GM06990 (cell line): ENCODE measurements around the gene HS3ST4.

Experiments used
- DNase-seq: peaks from one replicate; pipeline ENCODE4 v3.0.0-alpha.2; 2011; ENCODE audit not compliant: insufficient read length; ENCODE audit errors: extremely low read depth
- H3K27me3 ChIP-seq: replicated peaks from 2 replicates; pipeline ENCODE4 v1.6.0; 2011; ENCODE audit warnings: low read length; ENCODE audit not compliant: control insufficient read depth, insufficient read depth
- H3K36me3 ChIP-seq: 2 replicates; pipeline ENCODE4 v1.5.1; 2011; ENCODE audit warnings: low read length; ENCODE audit not compliant: control insufficient read depth, insufficient read depth
- H3K4me3 ChIP-seq: replicated peaks from 2 replicates; pipeline ENCODE4 v1.5.1; 2011; ENCODE audit warnings: low read depth, mild to moderate bottlenecking, control low read depth, low read length
- CTCF ChIP-seq: IDR thresholded peaks from 2 replicates; pipeline ENCODE4 v1.5.1; 2011; ENCODE audit warnings: low read length, control low read depth, mild to moderate bottlenecking, inconsistent platforms; ENCODE audit not compliant: insufficient read depth, poor library complexity, severe bottlenecking

Gene HS3ST4

DNA sequence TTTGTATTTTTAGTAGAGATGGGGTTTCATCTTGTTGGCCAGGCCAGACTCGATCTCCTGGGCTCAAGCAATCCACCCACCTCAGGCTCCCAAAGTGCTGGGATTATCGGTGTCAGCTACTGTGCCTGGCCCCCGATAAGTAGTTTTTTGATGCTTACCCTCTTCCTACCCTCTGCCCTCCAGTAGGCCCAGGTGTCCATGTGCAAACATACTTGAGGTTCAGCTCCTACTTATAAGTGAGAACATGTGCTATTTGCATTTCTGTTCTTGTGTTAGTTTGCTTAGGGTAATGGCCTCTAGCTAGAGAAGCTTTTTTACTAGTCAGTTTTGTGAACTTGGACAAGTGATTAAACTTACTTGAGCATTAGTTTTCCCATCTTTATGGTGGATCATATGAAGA, 136.8 kb downstream of the HS3ST4 start:
- no peak for TF ChIP-seq CTCF
- Histone ChIP-seq H3K4me3 (no peak overlapping the region), H3K27me3 (no peaks in the 10 kb centered on the region), H3K36me3 (no peaks in the 10 kb centered on the region)
- DNase-seq = no peak

DNA sequence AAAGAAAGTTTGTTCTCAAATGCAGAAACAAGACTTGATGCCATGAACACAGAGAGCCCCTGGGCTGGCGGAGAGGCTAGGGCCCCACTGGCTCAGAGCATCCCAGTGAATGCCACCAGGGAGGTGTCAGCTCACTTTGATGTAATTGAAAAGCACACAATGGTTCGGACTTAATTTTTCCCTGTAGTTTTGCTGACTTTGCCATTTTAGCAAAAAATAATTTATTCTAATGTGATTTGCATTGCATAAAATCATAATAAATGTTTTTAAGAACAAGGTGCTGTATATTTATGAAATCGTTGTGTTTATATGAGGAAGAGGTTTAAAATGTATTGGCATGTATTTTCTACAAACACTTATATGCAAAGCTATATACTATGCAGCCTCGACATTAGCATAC, 140.5 kb downstream of the HS3ST4 start:
- no peak for TF ChIP-seq CTCF
- Histone ChIP-seq H3K4me3 (no peak overlapping the region), H3K36me3 (no peaks in the 10 kb centered on the region), H3K27me3 (no peaks in the 10 kb centered on the region)
- no peak for DNase-seq

- Histone ChIP-seq H3K36me3 (no peaks in the 10 kb centered on the region), H3K27me3 (no peaks in the 10 kb centered on the region), H3K4me3 (no peak overlapping the region)
- DNase-seq = no peak
- TF ChIP-seq CTCF = no peak
Observed at GRCh38 chr16:25834101-25834500, 142.3 kb downstream of the HS3ST4 start.

DNA sequence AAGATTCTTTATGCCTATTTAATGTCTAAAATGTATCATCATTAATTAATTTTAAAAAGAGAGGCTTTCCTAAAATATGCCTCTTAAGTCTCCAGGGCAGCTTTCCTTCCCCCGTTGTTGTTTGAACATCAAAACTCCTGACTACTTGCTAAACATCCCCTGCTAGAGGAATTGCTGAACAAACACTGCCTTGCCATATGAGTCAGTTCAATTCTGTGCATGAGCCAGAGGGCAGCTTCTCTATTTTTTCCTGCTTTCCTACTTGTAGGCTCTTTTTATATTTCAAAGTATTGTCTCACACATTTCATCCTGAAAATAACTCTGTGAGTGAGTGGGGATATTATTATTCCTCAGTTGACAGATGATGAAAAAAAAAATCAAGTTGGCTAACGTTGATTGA, 143.4 kb downstream of the HS3ST4 start:
- no peak for TF ChIP-seq CTCF
- no peaks in the 10 kb centered on the region for H3K27me3 ChIP-seq
- DNase-seq = no peak
- no peaks in the 10 kb centered on the region for H3K36me3 ChIP-seq
- no peak overlapping the region for H3K4me3 ChIP-seq

DNA sequence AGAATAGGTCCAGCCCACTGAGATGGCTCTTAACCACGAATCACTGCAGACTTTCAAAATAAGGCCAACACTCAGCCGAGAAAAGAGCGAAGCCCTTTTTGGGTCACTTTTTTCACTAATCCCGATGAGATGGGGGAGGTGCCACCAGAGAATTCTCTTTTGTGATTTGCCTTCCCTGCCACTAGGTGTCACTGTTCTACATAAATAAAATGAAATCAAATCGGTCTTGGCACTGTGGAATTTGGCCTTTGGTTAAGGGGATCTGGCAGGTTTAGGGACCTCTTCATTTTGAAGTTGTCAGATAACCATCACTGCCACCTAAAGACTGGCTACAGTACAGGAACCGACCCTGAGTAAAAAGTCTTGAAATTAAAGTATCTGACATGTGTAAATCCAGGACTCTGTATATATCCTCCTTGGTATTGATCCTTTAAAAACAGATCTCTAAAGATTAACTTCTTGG, 147.0 kb downstream of the HS3ST4 start:
- Histone ChIP-seq H3K36me3 (no peaks in the 10 kb centered on the region), H3K4me3 (no peak overlapping the region), H3K27me3 (no peaks in the 10 kb centered on the region; the same call in 1 of the 2 replicates)
- peak; percentile 61 for TF ChIP-seq CTCF
- peak; percentile 19 for DNase-seq

DNA sequence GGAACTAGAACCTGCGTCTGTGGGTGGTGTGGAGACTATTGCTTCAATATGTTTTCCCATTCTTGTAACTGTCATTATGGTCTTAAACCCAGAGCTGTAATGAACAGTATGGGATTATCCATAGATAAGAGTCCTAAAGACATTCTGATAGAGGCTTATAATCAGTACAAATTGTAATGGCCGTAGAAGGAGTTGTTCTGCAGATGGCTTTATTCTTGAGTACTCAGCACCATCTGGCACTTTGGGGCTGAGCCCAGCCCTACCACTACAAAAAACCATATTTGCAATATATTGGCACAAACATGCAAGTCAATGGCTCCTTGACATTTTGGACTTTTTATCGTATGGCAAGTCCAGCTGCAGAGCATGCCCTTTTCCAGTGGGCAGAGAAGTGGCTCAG, 150.0 kb downstream of the HS3ST4 start:
- DNase-seq = no peak
- Histone ChIP-seq H3K27me3 (no peaks in the 10 kb centered on the region; the same call in 1 of the 2 replicates), H3K4me3 (no peak overlapping the region), H3K36me3 (no peaks in the 10 kb centered on the region)
- no peak for TF ChIP-seq CTCF
